DLD1 (cell line): ENCODE measurements around the gene SYT17.

Experiments used
- in situ Hi-C: cut with HindIII; loops from 2 replicates; pipeline ENCODE4 v1.10.0; 2017; ENCODE audit warnings: low sequenced_read_pairs

Gene SYT17

DNA sequence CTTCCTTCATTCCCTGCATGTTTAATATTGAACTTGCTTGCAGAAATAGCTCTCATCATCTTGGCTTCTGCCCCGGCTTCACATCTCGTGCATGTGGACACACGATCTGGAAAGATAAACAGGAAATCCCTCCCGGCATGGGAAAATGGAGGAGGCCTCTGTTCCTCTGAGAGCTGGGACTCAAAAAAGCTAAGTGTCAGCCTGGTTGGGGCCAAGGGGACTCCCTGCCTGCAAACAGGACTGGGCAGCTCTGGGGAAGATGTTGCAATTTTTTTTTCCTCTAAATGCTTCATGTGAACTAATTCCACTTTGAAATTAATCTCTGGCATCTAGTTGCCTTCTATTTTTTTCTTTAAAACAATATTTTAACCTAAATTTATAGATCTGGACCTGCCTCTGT lies 29.4 kb upstream of the SYT17 start:
- in situ Hi-C loops: no loop called here

DNA sequence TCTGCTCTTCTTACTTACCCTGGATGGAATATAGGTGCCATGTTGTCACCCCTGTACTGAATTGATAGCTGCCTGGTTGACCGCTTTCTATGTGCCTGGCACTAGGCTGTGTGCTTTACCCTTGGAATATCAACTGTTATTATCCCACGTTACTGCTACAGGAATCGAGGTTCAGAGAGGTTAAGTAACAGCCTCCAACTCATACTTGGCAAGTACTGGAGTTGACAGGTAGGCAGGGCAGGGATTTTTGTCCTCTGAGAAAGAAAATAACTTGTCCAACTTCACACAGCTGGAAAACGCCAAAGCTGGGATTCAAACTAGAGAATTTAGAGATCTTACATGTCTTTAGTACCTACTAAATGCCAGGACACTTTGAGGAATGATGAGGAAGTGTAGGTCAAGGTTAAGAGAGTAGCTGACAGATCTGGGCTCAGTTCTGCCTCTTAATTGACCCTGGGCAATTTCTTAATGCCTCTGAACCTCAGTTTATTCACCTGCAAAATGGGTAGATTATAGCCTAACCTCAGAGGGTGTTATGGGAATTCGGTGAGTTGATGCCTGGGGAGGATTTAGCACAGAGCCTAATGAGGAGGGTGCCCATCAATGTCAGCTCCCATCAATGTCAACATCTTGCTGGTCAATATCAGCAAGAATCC lies 28.5 kb upstream of the SYT17 start:
- in situ Hi-C loops: no loop called here

DNA sequence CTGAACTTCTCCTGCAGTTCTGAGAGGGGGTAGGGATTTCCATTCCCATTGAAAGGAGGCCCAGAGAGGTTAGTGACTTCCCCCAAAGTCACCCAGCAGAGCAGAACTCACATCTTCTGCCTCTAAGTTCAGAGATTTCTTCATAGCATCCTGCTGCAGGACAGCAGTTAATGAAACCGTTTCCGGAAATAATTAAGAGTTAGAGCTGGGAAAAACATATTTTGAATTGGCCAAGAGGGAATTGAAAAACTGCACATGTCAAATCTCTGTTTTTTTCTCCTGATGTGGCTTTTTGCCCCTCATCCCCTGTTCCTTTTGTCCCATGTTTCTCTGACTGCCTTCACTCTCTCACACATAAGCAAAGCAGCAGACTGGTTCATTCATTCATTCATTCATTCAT lies 27.6 kb upstream of the SYT17 start:
- in situ Hi-C loops: no loop called here

DNA sequence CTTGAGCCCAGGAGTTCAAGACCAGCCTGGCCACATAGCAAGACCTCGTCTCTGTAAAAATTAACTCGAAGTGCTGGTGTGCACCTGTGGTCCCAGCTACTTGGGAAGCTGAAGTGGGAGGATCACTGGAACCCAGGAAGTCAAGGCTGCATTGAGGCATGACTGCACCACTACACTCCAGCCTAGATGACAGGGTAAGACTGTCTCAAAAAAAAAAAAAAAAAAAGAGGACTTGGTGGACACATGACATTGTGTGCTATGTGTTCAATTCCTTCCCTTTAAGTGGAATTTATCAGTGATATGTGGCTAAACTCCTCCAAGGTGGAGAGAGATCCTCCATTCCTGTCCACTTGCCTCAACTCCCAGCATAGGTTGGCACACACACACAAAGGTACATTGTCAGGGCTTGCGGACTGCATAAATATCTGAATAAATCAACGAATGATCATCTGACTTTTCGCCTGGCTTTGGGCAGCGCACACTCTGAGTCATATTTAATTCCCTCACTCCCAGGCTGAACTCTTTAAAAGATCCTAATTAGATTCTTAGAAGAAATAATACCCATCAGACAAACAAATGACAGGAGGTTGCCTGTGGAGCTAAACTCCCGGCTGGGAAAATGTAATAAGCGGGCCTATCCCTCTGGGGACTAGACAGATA lies 25.0 kb upstream of the SYT17 start:
- in situ Hi-C loops: no loop called here

DNA sequence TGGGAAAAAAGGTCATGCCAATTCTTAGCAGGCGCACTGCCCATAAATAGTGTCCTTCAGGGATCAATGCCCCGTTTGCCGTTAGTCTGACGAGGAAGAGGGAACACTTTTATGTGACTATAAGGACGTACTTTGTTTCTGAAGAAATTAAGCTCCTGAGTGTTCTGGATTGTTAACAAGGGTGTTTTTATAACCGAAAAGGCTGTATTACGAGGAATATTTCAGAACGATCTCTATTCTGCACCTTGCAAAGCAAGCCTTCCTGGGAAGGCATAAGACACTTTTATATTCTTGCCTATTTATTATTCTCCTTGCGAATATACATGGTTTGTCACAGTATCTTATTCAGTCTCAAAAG lies 24.5 kb upstream of the SYT17 start:
- in situ Hi-C loops: no loop called here

DNA sequence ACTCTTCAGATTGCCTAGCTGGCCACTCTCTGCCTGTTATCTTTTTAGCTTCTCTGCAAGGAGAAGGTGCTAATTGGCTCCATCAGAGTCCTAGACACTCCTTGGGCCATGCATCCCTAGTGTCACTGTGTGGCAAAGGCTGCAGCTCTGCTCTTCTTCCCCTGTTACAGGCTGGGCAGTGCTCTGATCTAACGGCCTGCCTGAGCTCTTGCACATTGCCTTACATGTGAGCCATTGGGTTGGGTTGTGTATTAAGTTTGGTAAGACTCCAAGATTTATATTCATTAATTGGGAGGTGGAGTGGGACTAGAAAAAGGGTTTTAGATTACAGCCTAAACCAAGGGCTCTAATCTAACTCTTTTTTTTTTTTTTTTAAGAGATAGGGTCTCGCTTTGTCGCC lies 23.0 kb upstream of the SYT17 start:
- in situ Hi-C loops: no loop called here

DNA sequence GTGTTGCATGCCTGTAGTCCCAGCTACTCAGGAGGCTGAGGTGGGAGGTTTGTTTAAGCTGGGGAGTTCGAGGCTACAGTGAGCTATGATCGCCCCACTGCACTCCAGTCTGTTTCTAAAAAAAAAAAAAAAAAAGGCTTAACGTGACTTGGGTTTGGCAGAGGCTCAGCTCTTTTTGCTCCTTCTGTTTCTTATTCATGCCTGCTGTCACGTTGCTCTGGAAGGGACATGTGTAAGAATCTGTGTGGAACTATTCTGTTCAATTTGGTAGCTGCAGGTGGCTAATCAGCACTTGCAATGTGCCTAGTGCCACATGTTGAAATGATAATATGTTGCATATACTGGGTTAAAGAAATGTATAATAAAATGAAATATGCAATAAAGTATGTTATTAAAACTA lies 20.9 kb upstream of the SYT17 start:
- in situ Hi-C loops: no loop called here

DNA sequence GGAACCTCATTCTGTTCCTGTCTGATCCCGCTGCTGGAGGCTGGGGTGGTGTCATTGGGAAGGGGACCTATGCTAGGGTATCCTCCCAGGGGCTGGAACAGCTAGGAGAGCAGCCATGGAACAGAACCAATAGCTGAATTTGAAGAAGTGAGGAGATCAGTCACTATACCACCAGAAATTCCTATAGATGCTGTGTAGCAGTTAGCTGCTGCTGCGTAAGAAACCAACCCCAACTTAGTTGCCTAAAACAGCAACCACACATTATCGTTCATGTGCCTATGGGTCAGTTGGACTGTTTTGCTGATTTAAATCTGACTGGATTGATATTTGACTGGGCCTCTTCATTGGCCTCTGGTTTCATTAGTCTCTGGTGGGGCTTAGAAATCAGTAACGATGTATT lies 20.4 kb upstream of the SYT17 start:
- in situ Hi-C loops: no loop called here

DNA sequence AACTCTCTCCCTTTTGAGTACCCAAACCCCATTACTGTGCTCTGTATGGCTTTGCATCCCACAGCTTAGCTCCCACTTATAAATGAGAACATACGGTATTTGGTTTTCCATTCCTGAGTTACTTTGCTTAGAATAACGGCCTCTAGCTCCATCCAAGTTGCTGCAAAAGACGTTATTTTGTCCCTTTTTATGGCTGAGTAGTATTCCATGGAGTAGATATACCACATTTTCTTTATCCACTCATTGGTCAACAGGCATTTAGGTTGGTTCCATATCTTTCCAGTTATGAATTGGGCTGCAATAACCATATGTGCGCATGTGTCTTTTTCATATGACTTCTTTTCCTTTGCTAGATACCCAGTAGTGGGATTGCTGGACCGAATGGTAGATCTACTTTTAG lies 19.9 kb upstream of the SYT17 start:
- in situ Hi-C loops: no loop called here

DNA sequence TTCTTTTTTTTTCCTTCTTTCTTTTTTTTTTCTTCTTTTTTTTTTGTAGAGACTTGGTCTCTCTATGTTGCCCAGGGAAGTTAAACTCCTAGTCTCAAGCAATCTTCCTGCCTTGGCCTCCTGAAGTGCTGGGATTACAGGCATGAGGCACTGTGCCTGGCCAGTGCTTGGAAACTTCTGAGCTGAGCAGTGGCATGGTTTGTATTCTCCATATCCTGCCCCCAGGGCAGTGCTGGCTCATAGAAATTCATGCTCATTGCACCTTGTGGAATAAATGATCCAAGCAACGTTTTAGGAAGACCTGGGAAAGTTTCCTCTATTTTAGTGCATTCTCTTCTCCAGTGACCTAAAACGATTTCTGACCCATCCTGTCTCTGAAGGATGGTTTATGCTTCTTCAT lies 16.7 kb upstream of the SYT17 start:
- in situ Hi-C loops: no loop called here

DNA sequence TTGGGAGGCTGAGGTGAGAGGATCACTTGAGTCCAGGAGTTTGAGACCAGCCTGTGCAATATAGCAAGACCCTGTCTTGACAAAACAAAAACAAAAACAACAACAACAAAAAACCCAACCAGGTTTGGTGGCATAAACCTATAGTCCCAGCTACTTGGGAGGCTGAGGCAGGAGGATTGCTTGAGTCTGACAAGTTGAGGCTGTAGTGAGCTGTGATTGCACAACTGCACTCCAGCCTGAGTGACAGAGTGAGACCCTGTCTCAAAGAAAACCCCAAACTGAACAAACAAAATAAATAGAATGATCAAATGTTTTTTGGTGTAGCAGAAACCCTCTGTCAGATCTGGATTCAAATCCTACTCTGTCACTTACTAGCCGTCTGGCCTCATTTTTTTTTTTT lies 16.0 kb upstream of the SYT17 start:
- in situ Hi-C loops: no loop called here

DNA sequence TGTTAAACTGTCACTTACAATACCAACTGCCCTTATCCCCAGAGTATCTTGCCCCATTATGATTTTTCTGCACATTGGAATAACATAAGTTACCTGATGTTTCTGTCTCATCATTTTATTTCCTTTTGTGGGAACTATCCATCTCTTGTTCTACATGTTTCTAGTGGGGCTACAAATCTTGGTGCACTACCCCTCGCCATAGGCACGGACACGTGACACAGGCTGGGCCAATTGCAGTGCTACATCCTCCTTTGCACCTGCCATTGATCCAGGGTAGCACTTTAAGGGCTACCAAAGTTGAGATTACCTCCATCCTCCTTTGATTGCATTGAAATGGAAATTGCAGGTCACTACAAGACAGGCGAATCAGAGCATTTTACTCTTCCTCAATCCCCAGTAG lies 14.2 kb upstream of the SYT17 start:
- in situ Hi-C loops: no loop called here

DNA sequence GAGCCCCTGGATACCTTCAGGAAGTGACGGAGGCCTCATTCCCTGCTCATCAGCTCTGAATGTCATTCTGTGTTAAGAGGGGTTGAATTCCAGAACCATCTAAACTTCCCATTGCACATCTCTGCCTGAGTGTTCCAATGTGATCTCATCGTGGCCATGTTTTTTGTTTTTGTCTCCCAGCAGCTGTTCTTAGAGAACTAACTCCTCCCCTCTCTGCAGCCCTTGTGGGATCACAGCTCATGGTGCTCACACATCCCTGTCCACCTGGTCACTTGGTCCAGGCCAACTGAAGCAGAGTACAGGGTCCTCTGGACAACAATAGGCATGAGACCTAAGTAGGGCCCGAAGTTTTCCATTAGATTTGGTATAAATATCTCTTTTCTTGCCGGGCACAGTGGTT lies 6.0 kb upstream of the SYT17 start:
- in situ Hi-C loops: no loop called here

DNA sequence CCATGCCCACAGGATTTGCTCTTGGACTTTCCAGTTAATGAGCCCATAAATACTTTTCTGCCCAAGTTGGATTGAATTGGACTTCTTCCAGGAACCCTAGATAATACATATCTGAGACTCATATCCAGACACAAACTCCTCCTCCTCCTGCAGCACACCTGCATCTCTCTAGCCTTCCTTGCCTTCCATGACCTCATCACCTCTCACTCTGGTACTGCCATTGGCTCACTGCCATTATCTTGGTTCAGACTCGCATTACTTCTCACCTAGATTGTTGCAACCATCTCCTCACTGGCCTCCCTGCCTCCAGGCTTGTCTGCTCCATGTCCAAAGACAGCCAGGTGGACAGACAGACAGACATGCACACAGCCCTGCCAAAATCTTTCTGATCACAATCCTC lies 4.8 kb upstream of the SYT17 start:
- in situ Hi-C loops: no loop called here

DNA sequence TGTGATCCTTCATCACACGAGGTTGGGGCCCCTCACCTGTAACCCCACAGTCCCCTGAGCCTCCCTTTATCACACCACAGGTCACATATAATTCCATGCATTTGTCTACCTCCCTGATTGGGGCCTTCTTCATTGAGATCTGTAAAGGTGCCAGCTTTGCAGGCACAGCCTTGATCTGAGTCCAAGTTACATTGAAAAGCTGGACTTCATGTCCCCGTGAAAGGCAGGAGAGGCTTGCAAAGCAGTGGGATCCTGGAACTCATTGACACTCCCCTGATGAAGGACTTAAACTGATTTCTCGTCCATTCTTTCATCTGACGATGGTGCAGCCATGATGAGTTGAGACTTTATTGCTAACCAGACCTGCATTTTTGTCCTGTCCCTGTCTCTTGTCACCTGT lies 3.8 kb upstream of the SYT17 start:
- in situ Hi-C loops: no loop called here

DNA sequence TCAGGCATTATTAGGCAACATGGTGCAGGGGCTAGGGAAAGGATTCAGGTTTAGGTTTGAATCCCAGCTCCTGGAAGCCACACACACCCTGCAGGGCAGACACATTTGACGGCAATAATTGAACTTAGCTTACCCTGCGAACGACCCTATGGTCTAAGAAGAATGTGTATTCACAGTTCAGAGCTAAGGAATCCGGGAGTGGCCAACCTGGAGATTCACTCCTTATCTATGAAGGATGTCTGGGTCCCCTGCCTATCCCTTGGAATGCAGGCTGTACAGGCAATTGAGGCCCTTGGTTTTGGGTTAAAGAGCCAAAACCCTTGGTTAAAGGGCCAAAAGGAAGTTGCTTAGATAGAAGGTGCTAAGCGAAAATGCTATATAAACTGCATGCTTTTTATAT lies 2.9 kb upstream of the SYT17 start:
- in situ Hi-C loops: no loop called here

DNA sequence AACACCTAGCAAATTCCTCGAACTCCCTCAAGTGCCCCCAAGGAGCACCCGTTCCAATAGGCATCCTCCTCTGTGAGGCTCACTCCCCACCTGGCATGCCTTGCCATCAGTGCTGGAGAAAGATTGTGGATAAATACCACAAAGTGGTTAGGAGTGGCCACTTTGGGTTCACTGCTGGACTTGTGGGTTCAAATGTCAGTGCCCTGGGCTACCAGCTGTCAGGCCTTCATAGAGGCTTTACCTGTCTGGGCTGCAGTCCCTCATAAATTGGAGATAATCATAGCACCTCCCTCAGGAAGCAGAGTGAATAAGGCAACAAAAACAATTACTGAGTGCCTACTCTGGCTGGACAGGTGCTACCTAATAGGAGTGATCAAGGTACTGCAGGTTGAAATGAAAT lies 1.5 kb upstream of the SYT17 start:
- in situ Hi-C loops: no loop called here

DNA sequence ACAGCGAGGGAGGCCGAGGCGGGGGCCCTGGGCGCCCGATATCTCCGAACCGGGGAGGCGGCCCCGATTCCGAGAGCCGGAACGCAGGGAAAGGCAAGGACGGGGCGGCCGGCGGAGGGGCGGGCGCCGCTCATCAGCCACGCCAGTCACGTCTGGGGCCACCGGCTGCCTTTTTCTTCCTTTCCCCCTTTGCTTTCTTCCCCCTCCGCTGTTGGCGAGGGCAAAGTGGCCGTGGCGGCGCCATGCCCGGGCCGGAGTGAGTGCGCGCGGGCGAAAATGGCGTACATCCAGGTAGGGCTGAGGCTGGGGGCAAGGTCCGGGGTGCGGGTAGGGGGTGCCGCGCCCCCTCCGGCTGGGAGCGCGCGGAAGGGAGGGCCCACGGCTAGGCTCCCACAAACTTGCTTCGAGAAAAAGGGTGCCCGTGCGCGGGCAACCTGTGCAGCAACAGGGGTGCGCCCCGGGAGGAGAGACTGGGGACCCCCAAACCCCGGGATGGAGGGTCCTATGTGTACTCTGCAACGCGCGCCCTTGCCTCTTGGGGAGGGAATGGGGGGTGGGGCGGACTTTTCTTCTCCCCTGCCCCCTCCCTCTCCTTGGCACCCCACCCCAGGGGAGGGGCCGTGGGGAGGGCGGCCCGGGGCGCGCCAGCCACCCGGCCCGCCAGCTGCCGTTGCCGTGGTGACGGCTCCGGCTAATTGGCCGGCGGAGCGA lies 486 bp downstream of the SYT17 start:
- in situ Hi-C loops: no loop called here

DNA sequence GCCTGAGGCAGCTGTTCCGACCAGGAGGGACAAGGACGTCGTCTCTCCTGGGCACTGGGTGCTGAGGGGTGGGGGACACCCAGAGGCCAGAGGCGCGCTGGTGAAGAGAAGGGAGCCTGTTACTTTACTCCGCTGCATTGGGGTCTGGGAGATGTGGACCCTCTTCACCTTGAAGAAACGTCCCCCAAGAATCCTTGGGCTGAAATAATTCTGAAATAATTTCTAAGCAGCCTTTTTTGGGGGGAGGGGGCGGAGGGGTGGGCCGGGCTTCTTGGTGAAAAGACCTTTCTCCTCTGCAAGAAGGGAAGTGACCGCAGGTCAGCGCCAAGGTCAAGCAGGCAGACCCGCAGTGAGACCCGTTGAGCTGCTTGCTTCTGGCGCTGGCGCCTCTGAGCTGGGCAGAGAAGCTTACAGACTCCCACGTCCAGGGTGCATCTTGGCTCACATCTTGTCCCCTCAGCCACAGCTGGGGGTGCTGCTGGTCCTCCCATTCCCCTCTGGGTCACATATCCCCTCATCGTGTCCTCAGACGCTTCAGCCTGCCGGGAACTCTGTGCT lies 1.1 kb downstream of the SYT17 start:
- in situ Hi-C loops: no loop called here

DNA sequence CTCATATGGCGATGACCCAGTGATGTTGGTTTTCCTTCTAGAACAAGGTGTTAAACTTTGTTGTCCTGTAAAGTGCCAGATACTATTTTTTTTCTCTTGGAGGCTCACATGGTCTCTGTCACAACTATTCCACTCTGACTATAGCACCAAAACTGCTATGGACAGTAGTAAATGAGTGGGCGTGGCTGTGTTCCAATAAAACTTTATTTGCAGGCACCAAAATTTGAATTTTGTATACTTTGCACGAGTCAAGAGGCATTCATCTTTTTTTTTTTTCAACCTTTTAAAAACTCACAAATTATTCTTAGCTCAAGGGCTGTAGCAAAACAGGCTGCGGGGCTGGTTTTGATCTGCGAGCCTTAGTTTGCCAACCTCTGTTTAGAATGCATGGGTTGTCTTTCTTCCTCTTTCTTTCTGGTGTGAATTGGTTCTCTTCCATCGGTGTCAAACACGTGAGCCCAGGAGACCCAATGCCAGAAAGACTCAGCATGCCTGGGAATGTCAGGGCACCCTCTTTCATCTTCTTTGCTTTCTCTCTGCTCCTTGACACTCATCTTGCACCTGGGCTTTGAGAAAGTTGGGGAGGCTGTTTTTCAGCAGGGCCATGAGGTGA lies 2.1 kb downstream of the SYT17 start:
- in situ Hi-C loops: no loop called here

DNA sequence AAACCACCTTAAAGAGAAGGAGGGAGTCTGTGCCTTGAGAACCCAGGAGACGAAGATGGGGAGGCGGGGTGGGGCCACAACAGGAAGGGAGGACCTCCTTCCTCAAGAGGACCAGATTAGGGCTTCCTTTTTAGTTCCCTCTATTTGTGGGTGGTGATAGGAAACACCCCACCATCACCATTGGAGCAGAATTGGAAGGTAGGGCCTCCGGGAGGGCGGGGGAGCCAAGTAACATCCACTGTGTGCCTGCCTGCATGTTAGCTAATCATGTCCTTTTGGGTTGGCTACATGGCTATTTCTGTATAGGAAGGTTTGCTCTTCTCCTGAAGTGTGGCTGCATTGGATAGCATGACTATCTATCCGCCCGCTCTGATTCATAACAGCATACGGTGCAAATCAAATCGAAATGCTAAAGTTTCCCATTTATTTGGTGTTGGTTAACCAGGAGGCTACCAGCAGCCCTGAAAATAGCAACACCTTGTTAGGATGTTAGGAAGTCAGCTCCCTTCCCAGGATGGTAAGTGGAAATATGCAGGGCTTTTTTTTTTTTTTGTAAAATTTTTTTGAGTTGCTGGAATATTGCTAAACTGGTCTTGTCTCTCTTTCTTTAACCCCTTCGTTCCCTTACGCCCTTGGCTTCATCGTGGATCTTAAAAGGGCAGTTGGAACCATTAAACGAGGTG lies 4.2 kb downstream of the SYT17 start:
- in situ Hi-C loops: no loop called here
